DND-41 (cell line): ENCODE measurements around the gene CORO6.

Experiments used
- ATAC-seq: fragments of 200-7000 bp; cut with Tn5 transposase; 3 replicates; pipeline ENCODE4 v1.9.1; 2021; ENCODE audit warnings: low read depth; ENCODE audit not compliant: insufficient read depth
- DNase-seq: peaks from one replicate; pipeline ENCODE4 v3.0.0-alpha.2; 2020
- H2AFZ ChIP-seq: 2 replicates; pipeline ENCODE4 v1.6.0; 2012; ENCODE audit warnings: low read depth, low read length
- H3K27ac ChIP-seq: 2 replicates; pipeline ENCODE4 v1.5.1; 2012; ENCODE audit warnings: low read length, inconsistent platforms
- H3K27me3 ChIP-seq: fragments of 200-600 bp; sonication (generic); 2 replicates; pipeline ENCODE4 v1.6.0; 2012; ENCODE audit warnings: low read length, mild to moderate bottlenecking, inconsistent platforms; ENCODE audit not compliant: insufficient read depth, poor library complexity
- H3K36me3 ChIP-seq: 2 replicates; pipeline ENCODE4 v1.5.1; 2012; ENCODE audit warnings: low read length, inconsistent platforms; ENCODE audit not compliant: insufficient read depth
- H3K4me1 ChIP-seq: 2 replicates; pipeline ENCODE4 v1.5.1; 2012; ENCODE audit warnings: mild to moderate bottlenecking, low read length; ENCODE audit not compliant: insufficient read depth
- H3K4me2 ChIP-seq: 2 replicates; pipeline ENCODE4 v1.6.0; 2012; ENCODE audit warnings: mild to moderate bottlenecking, moderate library complexity, low read length, inconsistent platforms; ENCODE audit not compliant: insufficient read depth
- H3K4me3 ChIP-seq, 2 experiments: fragments of 200-600 bp in 1 of 2; shearing (Covaris generic) in 1 of 2; 2 replicates each; pipeline ENCODE4 v1.5.1; 2012 to 2016; ENCODE audit warnings: inconsistent platforms in 2 of 2, low read length in 2 of 2, mild to moderate bottlenecking in 2 of 2, low read depth in 1 of 2, moderate library complexity in 1 of 2
- H3K79me2 ChIP-seq: 2 replicates; pipeline ENCODE4 v1.6.0; 2012; ENCODE audit warnings: low read length, inconsistent platforms; ENCODE audit not compliant: insufficient read depth
- H3K9ac ChIP-seq: 2 replicates; pipeline ENCODE4 v1.6.0; 2012; ENCODE audit warnings: low read depth, mild to moderate bottlenecking, inconsistent platforms, low read length, moderate library complexity
- H3K9me3 ChIP-seq: 2 replicates; pipeline ENCODE4 v1.5.1; 2012; ENCODE audit warnings: low read length, moderate library complexity, mild to moderate bottlenecking, inconsistent platforms; ENCODE audit not compliant: insufficient read depth, severe bottlenecking
- H4K20me1 ChIP-seq: 2 replicates; pipeline ENCODE4 v1.6.0; 2012; ENCODE audit warnings: low read length; ENCODE audit not compliant: insufficient read depth
- CTCF ChIP-seq: IDR thresholded peaks from 2 replicates; pipeline ENCODE4 v1.5.1; 2012; ENCODE audit warnings: borderline replicate concordance, low read length, moderate library complexity, mild to moderate bottlenecking; ENCODE audit not compliant: poor library complexity, severe bottlenecking; ENCODE audit errors: extremely low read depth
- EZH2 ChIP-seq: IDR thresholded peaks from 3 replicates; pipeline ENCODE4 v1.6.1; 2012; ENCODE audit warnings: borderline replicate concordance, low read depth, mild to moderate bottlenecking, moderate library complexity, low read length, inconsistent platforms; ENCODE audit not compliant: severe bottlenecking

The CORO6 gene

GRCh38 chr17:29622337-29623282 is at the start of gene CORO6:
Gene CORO6, minus strand, starts transcription at chr17:29622912. Its CDS starts 1,491 bp downstream, at chr17:29621421.
- Histone ChIP-seq H3K27ac (0 out of 2 replicates have a peak within 1 kb of the TSS, but pooled peaks have one; percentile 12), H3K79me2 (no peaks in the 10 kb centered on the region), H3K27me3 (peaks cover 10% of the 10 kb centered on the region), H3K4me3 (peak within 1 kb of the TSS; percentile 21 to 58; a peak in 3 of 4 replicates), H4K20me1 (peaks cover 15% of the 10 kb centered on the region), H3K4me1 (peaks cover 27% of the 10 kb centered on the region), H3K9me3 (no peaks in the 10 kb centered on the region), H2AFZ (peak within 1 kb of the TSS; percentile 73), H3K36me3 (0 out of 2 replicates have a peak, but pooled peaks cover 3% of the 10 kb centered on the region), H3K9ac (peak within 1 kb of the TSS; percentile 54), H3K4me2 (peak within 1 kb of the TSS; percentile 85)
- DNase-seq (peak; percentile 84), ATAC-seq (peak; percentile 64)
- TF ChIP-seq CTCF (no peak), EZH2 (no peak)

- ATAC-seq, result no peak
- peaks cover 34% of the 10 kb centered on the region for H3K4me1 ChIP-seq
- TF ChIP-seq CTCF (no peak), EZH2 (no peak)
- no peaks in the 10 kb centered on the region for H3K79me2 ChIP-seq
- H3K27ac ChIP-seq, result no peak overlapping the region
- H3K27me3 ChIP-seq, result no peaks in the 10 kb centered on the region
- no peaks in the 10 kb centered on the region for H4K20me1 ChIP-seq
- H2AFZ ChIP-seq, result no peak overlapping the region
- peaks cover 48% of the 10 kb centered on the region for H3K36me3 ChIP-seq
- DNase-seq, result no peak
- H3K9me3 ChIP-seq, result no peaks in the 10 kb centered on the region
- H3K4me3 ChIP-seq, result no peak overlapping the region
- no peak overlapping the region for H3K4me2 ChIP-seq
- no peak overlapping the region for H3K9ac ChIP-seq
These were observed 48.9 kb upstream of the CORO6 start for GRCh38 chr17:29671661-29672060.

- Histone ChIP-seq H3K9ac (no peak overlapping the region), H3K27me3 (no peaks in the 10 kb centered on the region), H3K4me1 (peaks cover 12% of the 10 kb centered on the region), H2AFZ (no peak overlapping the region), H3K27ac (no peak overlapping the region), H4K20me1 (no peaks in the 10 kb centered on the region), H3K36me3 (peaks cover 67% of the 10 kb centered on the region), H3K79me2 (no peaks in the 10 kb centered on the region), H3K9me3 (no peaks in the 10 kb centered on the region), H3K4me2 (no peak overlapping the region), H3K4me3 (no peak overlapping the region)
- TF ChIP-seq CTCF, result no peak
- TF ChIP-seq EZH2, result no peak
- no peak for ATAC-seq
- DNase-seq, result no peak
These were observed 46.6 kb upstream of the CORO6 start for GRCh38 chr17:29669266-29669665.
